HCT116 (cell line): ENCODE data around the gene DRGX. TPM values are rescaled to one million over a fixed set of nuclear protein-coding genes. Genes with fewer than 3 reads are reported as not detected.

Source experiments
- ATAC-seq: fragments of 200-7000 bp; cut with Tn5 transposase; 2 replicates; pipeline ENCODE4 v1.9.1; 2020; ENCODE audit warnings: mild to moderate bottlenecking, moderate library complexity
- BruUV-seq: library from RNA; stranded (reverse); fragments of 400-500 nt; replicated peaks from 2 replicates; lab custom pipeline; 2021; lab: Mats Ljungman, UMichigan
- CTCF ChIA-PET: fragments of 300-600 bp; sonication (Branson Sonifier 250); formaldehyde crosslinking; loops from one replicate; lab custom pipeline; 2021; ENCODE audit warnings: antibody characterized with exemption; lab: Charles Lee
- POLR2A ChIA-PET: fragments of 300-600, 350-600 bp; sonication (Branson Sonifier 250); formaldehyde crosslinking; loops from one replicate; lab custom pipeline; 2021; ENCODE audit warnings: antibody characterized with exemption; lab: Charles Lee
- RAD21 ChIA-PET, 2 experiments: fragments of 300-600 bp; sonication (Branson Sonifier 250); formaldehyde crosslinking; loops; one replicate each; lab custom pipeline; 2023; ENCODE audit warnings: low total read pairs in 2 of 2; ENCODE audit not compliant: uncharacterized antibody in 2 of 2, unreplicated experiment in 2 of 2, low non-redundant PET in 1 of 2; lab: Charles Lee
- DNase-seq: peaks from one replicate; pipeline ENCODE4 v3.0.0-alpha.2; 2010; ENCODE audit warnings: low read depth, low spot score
- H2AFZ ChIP-seq: fragments of 200-600 bp; shearing (Covaris generic), sonication (generic); 2 replicates; pipeline ENCODE4 v1.6.1; 2017; ENCODE audit warnings: low read depth, mixed run types, mixed read lengths, antibody characterized with exemption, low read length; ENCODE audit not compliant: poor library complexity, severe bottlenecking
- H3K27ac ChIP-seq: 2 replicates; pipeline ENCODE4 v1.5.1; 2012; ENCODE audit warnings: low read depth, low read length
- H3K27me3 ChIP-seq: fragments of 200-600 bp; sonication (generic); 2 replicates; pipeline ENCODE4 v1.6.1; 2016; ENCODE audit warnings: mixed run types, low read length, mixed read lengths; ENCODE audit not compliant: insufficient read depth
- H3K36me3 ChIP-seq, 2 experiments: fragments of 200-500 bp in 1 of 2; fragments of 200-600 bp in 1 of 2; sonication (Bioruptor generic) in 1 of 2; sonication (generic) in 1 of 2; 2 replicates each; pipeline versions ENCODE4 v1.5.1 to v1.6.1; 2014 to 2016; ENCODE audit warnings: low read length in 2 of 2, inconsistent platforms in 1 of 2, mixed read lengths in 1 of 2, mixed run types in 1 of 2; ENCODE audit not compliant: insufficient read depth in 2 of 2, control insufficient read depth in 1 of 2
- H3K4me1 ChIP-seq, 2 experiments: fragments of 200-600 bp in 1 of 2; sonication (generic) in 1 of 2; 2 replicates each; pipeline versions ENCODE4 v1.5.1 to v1.6.1; 2012 to 2017; ENCODE audit warnings: low read length in 2 of 2, inconsistent platforms in 1 of 2, mild to moderate bottlenecking in 1 of 2, mixed read lengths in 1 of 2, mixed run types in 1 of 2, moderate library complexity in 1 of 2; ENCODE audit not compliant: insufficient read depth in 2 of 2, control insufficient read depth in 1 of 2
- H3K4me2 ChIP-seq: fragments of 200-600 bp; sonication (generic); 2 replicates; pipeline ENCODE4 v1.6.1; 2017; ENCODE audit warnings: mixed run types, low read length, mixed read lengths
- H3K4me3 ChIP-seq, 2 experiments: fragments of 200-600 bp in 1 of 2; sonication (generic) in 1 of 2; replicated peaks in 1 of 2; 2 replicates each; pipeline ENCODE4 v1.5.1; 2011 to 2016; ENCODE audit warnings: low read length in 2 of 2, control low read depth in 1 of 2, low read depth in 1 of 2, mild to moderate bottlenecking in 1 of 2, mixed read lengths in 1 of 2, mixed run types in 1 of 2
- H3K79me2 ChIP-seq: fragments of 200-600 bp; sonication (generic); 2 replicates; pipeline ENCODE4 v1.6.1; 2017; ENCODE audit warnings: mild to moderate bottlenecking, mixed run types, low read length, moderate library complexity, mixed read lengths; ENCODE audit not compliant: insufficient read depth
- H3K9ac ChIP-seq: fragments of 200-600 bp; sonication (generic); 2 replicates; pipeline ENCODE4 v1.6.1; 2016; ENCODE audit warnings: low read length, mixed read lengths
- H3K9me2 ChIP-seq: fragments of 200-600 bp; sonication (generic), shearing (Covaris generic); 2 replicates; pipeline ENCODE4 v1.6.1; 2017; ENCODE audit warnings: mixed run types, mild to moderate bottlenecking, moderate library complexity; ENCODE audit not compliant: insufficient read depth
- H3K9me3 ChIP-seq, 2 experiments: fragments of 200-500 bp in 1 of 2; fragments of 200-600 bp in 1 of 2; sonication (Bioruptor generic) in 1 of 2; sonication (generic) in 1 of 2; 2 replicates each; pipeline ENCODE4 v1.6.1; 2014 to 2017; ENCODE audit warnings: low read length in 2 of 2, mixed read lengths in 2 of 2, inconsistent platforms in 1 of 2, low read depth in 1 of 2, mild to moderate bottlenecking in 1 of 2, mixed run types in 1 of 2, moderate library complexity in 1 of 2; ENCODE audit not compliant: control insufficient read depth in 1 of 2, insufficient read depth in 1 of 2
- H4K20me1 ChIP-seq: fragments of 200-600 bp; sonication (generic), shearing (Covaris generic); 2 replicates; pipeline ENCODE4 v1.6.1; 2017; ENCODE audit warnings: mixed run types, mild to moderate bottlenecking, moderate library complexity; ENCODE audit not compliant: insufficient read depth
- CEBPB ChIP-seq: IDR thresholded peaks from 2 replicates; pipeline ENCODE4 v1.6.1; 2012; ENCODE audit warnings: low read depth
- EGR1 ChIP-seq: IDR thresholded peaks from 2 replicates; pipeline ENCODE4 v1.6.1; 2012; ENCODE audit warnings: low read depth
- EZH2 ChIP-seq: fragments of 200-600 bp; sonication (generic); IDR thresholded peaks from 2 replicates; pipeline ENCODE4 v1.6.1; 2017; ENCODE audit warnings: antibody characterized with exemption, mixed run types
- EZH2phosphoT487 ChIP-seq: fragments of 200-600 bp; IDR thresholded peaks from 2 replicates; pipeline ENCODE4 v1.6.1; 2018; ENCODE audit warnings: antibody characterized with exemption, borderline replicate concordance
- JUND ChIP-seq: IDR thresholded peaks from 2 replicates; pipeline ENCODE4 v1.6.1; 2012
- POLR2AphosphoS5 ChIP-seq: IDR thresholded peaks from 2 replicates; pipeline ENCODE4 v1.6.1; 2011; ENCODE audit warnings: mild to moderate bottlenecking, low read depth, low read length, moderate library complexity
- SRF ChIP-seq: IDR thresholded peaks from 2 replicates; pipeline ENCODE4 v1.6.1; 2012; ENCODE audit warnings: low read depth
- YY1 ChIP-seq: IDR thresholded peaks from 2 replicates; pipeline ENCODE4 v1.6.1; 2011; ENCODE audit warnings: low read length, low read depth, moderate library complexity, mild to moderate bottlenecking; ENCODE audit not compliant: insufficient replicate concordance; ENCODE audit errors: extremely low read depth
- ZFX ChIP-seq: fragments of 450-650 bp; IDR thresholded peaks from 2 replicates; pipeline ENCODE4 v1.6.1; 2017
- ZNF274 ChIP-seq: fragments of 200-500 bp; sonication (Bioruptor generic); IDR thresholded peaks from 2 replicates; pipeline ENCODE4 v1.6.1; 2014; ENCODE audit warnings: mild to moderate bottlenecking, low read depth, low read length, inconsistent platforms
- intact Hi-C: fragments of 100-400 bp; cut with micrococcal nuclease; formaldehyde crosslinking; loops from 2 replicates; pipeline ENCODE4 v1.10.0; 2022
- total RNA-seq: library from RNA; stranded (reverse); gene quantifications from one replicate; pipeline ENCODE4 v1.2.1, GENCODE V29; 2021; ENCODE audit not compliant: unreplicated experiment
- TF ChIP-seq, protein P1 (sequence below): IDR thresholded peaks from 2 replicates; pipeline ENCODE4 v1.6.1; 2012
- TF ChIP-seq, protein P2 (sequence below): IDR thresholded peaks from 2 replicates; pipeline ENCODE4 v1.6.1; 2012
- TF ChIP-seq, protein P3 (sequence below), 3 experiments: fragments of 200-600 bp in 1 of 3; sonication (generic) in 1 of 3; IDR thresholded peaks in 2 of 3; conservative IDR thresholded peaks in 1 of 3; 2 replicates each; pipeline ENCODE4 v1.5.1; 2012 to 2017; ENCODE audit warnings: low read depth in 2 of 3, low read length in 2 of 3, antibody characterized with exemption in 1 of 3, borderline replicate concordance in 1 of 3, control low read depth in 1 of 3, mild to moderate bottlenecking in 1 of 3, mixed read lengths in 1 of 3, mixed run types in 1 of 3, moderate library complexity in 1 of 3; ENCODE audit not compliant: insufficient read depth in 1 of 3

The DRGX gene
- total RNA-seq, 1 experiment from 2014 or later = not detected

DNA sequence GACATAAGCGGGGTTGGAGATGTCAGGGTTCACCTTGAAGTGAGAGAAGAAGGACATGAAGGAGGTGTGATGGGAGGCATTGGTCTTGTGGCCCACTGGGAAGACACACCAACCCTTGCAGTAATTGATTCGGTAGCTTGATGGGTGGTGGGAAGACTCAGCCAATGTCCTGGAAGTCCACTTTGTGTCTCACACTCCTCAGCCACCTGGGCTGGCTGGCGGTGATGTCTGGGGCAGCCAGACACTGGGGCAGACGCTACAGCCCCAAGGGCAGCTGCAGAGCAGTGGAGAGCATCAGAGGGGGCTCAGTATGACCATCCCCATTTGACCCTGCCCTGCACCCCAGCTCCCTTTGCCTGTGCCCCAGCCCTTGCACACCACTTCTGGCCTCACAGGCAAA, 16.7 kb upstream of the DRGX start (continued):
- TF ChIP-seq EGR1 (no peak), SRF (no peak), JUND (no peak), YY1 (no peak), POLR2AphosphoS5 (no peak)
- TF ChIP-seq, protein P1, sequence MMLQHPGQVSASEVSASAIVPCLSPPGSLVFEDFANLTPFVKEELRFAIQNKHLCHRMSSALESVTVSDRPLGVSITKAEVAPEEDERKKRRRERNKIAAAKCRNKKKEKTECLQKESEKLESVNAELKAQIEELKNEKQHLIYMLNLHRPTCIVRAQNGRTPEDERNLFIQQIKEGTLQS = no peak
- TF ChIP-seq, protein P2, sequence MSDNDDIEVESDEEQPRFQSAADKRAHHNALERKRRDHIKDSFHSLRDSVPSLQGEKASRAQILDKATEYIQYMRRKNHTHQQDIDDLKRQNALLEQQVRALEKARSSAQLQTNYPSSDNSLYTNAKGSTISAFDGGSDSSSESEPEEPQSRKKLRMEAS = no peak

DNA sequence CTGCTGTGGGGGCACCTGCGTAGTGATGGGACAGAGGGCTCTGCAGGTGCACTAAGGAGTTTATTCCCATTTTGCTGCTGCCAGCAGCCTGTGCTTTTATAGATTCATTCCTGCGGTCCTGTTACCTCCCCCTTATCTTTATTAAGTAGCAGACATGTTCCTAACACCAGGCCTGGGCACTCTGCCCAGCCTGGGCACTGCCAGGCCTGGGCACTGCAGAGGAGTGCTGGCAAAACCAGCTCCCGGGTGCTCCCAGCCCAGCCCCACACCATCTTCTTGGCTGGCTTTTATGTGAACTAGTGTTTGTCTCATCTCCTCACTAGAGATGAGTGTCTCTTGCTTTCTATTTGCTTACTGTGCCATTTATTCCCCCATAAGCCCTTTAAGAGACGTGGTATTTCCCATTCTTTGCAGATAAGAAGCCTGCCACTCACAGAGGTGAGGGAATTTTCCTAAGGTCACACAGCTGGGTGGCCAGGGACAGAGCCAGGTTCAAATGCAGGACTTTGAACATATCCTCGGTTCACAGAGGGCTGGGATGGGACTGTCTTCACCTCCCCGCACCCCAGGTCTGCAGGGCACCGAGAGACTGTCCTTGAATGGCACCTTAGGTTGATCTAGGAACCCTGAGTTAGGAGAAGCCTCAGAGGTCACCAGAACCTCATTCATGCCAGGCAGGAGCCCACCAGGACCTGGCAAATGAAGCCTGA, 14.6 kb upstream of the DRGX start:
- POLR2A ChIA-PET = no interaction called here
- Histone ChIP-seq H2AFZ (no peak overlapping the region), H3K4me3 (no peak overlapping the region), H3K4me1 (no peaks in the 10 kb centered on the region), H3K36me3 (no peaks in the 10 kb centered on the region), H3K27me3 (peaks cover 8% of the 10 kb centered on the region), H4K20me1 (no peaks in the 10 kb centered on the region), H3K9me2 (no peaks in the 10 kb centered on the region), H3K9me3 (no peaks in the 10 kb centered on the region), H3K4me2 (no peak overlapping the region), H3K79me2 (no peaks in the 10 kb centered on the region), H3K9ac (no peak overlapping the region), H3K27ac (no peak overlapping the region)
- TF ChIP-seq, protein P3, sequence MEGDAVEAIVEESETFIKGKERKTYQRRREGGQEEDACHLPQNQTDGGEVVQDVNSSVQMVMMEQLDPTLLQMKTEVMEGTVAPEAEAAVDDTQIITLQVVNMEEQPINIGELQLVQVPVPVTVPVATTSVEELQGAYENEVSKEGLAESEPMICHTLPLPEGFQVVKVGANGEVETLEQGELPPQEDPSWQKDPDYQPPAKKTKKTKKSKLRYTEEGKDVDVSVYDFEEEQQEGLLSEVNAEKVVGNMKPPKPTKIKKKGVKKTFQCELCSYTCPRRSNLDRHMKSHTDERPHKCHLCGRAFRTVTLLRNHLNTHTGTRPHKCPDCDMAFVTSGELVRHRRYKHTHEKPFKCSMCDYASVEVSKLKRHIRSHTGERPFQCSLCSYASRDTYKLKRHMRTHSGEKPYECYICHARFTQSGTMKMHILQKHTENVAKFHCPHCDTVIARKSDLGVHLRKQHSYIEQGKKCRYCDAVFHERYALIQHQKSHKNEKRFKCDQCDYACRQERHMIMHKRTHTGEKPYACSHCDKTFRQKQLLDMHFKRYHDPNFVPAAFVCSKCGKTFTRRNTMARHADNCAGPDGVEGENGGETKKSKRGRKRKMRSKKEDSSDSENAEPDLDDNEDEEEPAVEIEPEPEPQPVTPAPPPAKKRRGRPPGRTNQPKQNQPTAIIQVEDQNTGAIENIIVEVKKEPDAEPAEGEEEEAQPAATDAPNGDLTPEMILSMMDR (IDR thresholded peaks at IDR 0.05 in 2 of 3, conservative IDR thresholded peaks at IDR 0.05 in 1 of 3; ENCODE audit: borderline replicate concordance in 1 of 3, insufficient read depth in 1 of 3, low read depth in 2 of 3, low read length in 2 of 3) = no peak
- TF ChIP-seq, protein P2 = no peak
- TF ChIP-seq EZH2 (no peak), ZFX (no peak), CEBPB (no peak), ZNF274 (no peak), EZH2phosphoT487 (no peak)
- DNase-seq = no peak
- CTCF ChIA-PET = interaction anchor here (6.8 kb wide), 1 partner anchor 102 kb away, joined by 123 read pairs; no protein-coding TSS in a partner anchor
- no TSS peak for BruUV-seq
- RAD21 ChIA-PET = interaction anchor here in 1 of 2 experiments (1.4 kb wide), 1 partner anchor 101 kb away, joined by 4 read pairs; no protein-coding TSS in a partner anchor
- no peak for ATAC-seq
- intact Hi-C loops = loop anchor here (10.0 kb wide), 1 partner anchor 756 kb away; no protein-coding TSS in a partner anchor
